Measurements from ENCODE around the gene LRP5. TPM values are rescaled to one million over a fixed set of nuclear protein-coding genes. Genes with fewer than 3 reads are reported as not detected.
A peak's percentile ranks its signal among the peaks of the same experiment; 100 is the strongest.

Gene LRP5
- total RNA-seq, 1 donor from 2014 or later: 20.2 TPM

DNA sequence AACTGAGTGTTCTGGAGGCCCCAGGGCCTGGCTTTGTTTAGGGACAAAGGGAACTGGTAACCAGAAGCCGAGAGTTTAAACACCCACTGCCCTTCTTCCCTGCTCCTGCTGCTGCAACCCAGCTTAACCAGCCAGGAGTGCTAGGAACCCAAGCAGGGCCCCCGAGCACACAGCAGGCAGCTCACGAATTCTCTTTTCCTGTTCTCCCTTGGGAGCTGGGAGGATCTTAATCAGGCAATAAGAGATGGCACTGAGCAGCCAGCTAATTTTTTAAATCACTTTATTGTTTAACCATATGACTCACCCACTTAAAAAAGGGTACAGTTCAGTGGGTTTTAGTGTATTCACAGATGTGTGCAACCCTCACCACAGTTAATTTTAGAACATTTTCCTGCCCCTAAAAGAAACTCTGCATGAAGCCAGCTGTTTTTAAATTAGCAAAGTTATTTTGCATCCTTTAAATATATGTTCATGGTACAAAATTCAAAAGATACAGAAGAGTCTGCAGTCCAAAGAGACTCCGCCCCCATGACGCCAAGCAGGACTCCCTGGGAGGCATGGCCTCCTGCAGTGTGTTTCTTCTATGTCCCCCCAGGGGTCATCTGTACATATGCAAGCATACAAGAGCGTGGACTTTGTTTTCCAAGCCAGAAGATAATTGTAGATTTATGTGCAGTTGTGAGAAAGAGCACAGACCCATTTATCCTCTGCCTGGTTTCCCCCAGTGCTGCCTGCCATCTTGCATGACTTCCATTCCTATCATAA, 129.3 kb downstream of the LRP5 start:
- peak; percentile 29 for DNase-seq (ENCODE audit: low read depth)
- no peaks in the 10 kb centered on the region for H3K9me3 ChIP-seq (ENCODE audit: insufficient read depth, low read depth, low read length)
- H3K27ac ChIP-seq (ENCODE audit: low read depth, low read length): no peak overlapping the region
- peak overlapping the region; percentile 35 for H3K4me2 ChIP-seq (ENCODE audit: low read length)
- H2AFZ ChIP-seq (ENCODE audit: low read depth, low read length): no peak overlapping the region
- no peaks in the 10 kb centered on the region for H3K27me3 Mint-ChIP-seq (ENCODE audit: low read depth, unreplicated experiment)
- FAIRE-seq: no peak
- H3K79me2 ChIP-seq (ENCODE audit: insufficient read depth, low read length): no peaks in the 10 kb centered on the region
- TF ChIP-seq, protein P1, sequence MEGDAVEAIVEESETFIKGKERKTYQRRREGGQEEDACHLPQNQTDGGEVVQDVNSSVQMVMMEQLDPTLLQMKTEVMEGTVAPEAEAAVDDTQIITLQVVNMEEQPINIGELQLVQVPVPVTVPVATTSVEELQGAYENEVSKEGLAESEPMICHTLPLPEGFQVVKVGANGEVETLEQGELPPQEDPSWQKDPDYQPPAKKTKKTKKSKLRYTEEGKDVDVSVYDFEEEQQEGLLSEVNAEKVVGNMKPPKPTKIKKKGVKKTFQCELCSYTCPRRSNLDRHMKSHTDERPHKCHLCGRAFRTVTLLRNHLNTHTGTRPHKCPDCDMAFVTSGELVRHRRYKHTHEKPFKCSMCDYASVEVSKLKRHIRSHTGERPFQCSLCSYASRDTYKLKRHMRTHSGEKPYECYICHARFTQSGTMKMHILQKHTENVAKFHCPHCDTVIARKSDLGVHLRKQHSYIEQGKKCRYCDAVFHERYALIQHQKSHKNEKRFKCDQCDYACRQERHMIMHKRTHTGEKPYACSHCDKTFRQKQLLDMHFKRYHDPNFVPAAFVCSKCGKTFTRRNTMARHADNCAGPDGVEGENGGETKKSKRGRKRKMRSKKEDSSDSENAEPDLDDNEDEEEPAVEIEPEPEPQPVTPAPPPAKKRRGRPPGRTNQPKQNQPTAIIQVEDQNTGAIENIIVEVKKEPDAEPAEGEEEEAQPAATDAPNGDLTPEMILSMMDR (IDR thresholded peaks at IDR 0.05; ENCODE audit: insufficient read depth, low read depth, low read length): no peak
- TF ChIP-seq EZH2 (IDR thresholded peaks at IDR 0.05; ENCODE audit: insufficient read depth, low read length): no peak
- H4K20me1 ChIP-seq (ENCODE audit: insufficient read depth, low read length): no peaks in the 10 kb centered on the region
- no peak overlapping the region for H3K9ac ChIP-seq (ENCODE audit: low read length)
- peaks cover 16% of the 10 kb centered on the region for H3K4me1 Mint-ChIP-seq (ENCODE audit: low read depth, unreplicated experiment)
- H3K4me3 Mint-ChIP-seq (ENCODE audit: unreplicated experiment): no peak overlapping the region
- peak overlapping the region; percentile 14 for H3K27ac Mint-ChIP-seq (ENCODE audit: unreplicated experiment)
- peaks cover 2% of the 10 kb centered on the region for H3K36me3 Mint-ChIP-seq (ENCODE audit: low read depth, unreplicated experiment)
- no peaks in the 10 kb centered on the region for H3K9me3 Mint-ChIP-seq (ENCODE audit: unreplicated experiment)
- no peak overlapping the region for H3K4me3 ChIP-seq (ENCODE audit: insufficient read depth, low read depth, low read length)
- peaks cover 3% of the 10 kb centered on the region for H3K36me3 ChIP-seq (ENCODE audit: insufficient read depth, low read length)
- peaks cover 19% of the 10 kb centered on the region for H3K4me1 ChIP-seq (ENCODE audit: insufficient read depth, low read length)
- no peaks in the 10 kb centered on the region for H3K27me3 ChIP-seq (ENCODE audit: insufficient read depth, low read length)

DNA sequence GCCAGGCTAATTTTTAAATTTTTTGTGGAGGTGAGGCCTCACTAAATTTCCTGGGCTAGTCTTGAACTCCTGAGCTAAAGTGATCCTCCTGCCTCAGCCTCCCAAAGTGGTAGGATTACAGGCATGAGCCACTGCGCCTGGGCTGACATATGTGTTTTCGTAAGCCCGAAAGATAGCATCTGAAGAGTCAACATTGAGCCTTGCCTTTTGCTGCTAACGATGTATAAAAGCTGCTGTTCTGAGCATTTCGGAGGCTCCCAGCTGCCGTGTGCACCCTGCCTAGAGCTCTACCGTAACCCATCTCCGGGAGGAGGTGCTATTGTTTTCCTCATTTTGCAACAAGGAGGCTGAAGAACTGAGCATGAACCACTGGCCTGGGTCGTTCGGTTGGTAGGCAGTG, 130.0 kb downstream of the LRP5 start:
- no peaks in the 10 kb centered on the region for H3K27me3 Mint-ChIP-seq (ENCODE audit: low read depth, unreplicated experiment)
- H3K9ac ChIP-seq (ENCODE audit: low read length): no peak overlapping the region
- no peaks in the 10 kb centered on the region for H3K9me3 ChIP-seq (ENCODE audit: insufficient read depth, low read depth, low read length)
- no peak overlapping the region for H3K27ac Mint-ChIP-seq (ENCODE audit: unreplicated experiment)
- H4K20me1 ChIP-seq (ENCODE audit: insufficient read depth, low read length): no peaks in the 10 kb centered on the region
- no peak overlapping the region for H2AFZ ChIP-seq (ENCODE audit: low read depth, low read length)
- H3K4me1 Mint-ChIP-seq (ENCODE audit: low read depth, unreplicated experiment): peaks cover 8% of the 10 kb centered on the region
- FAIRE-seq (no peak), DNase-seq (ENCODE audit: low read depth) (no peak)
- H3K36me3 ChIP-seq (ENCODE audit: insufficient read depth, low read length): peaks cover 3% of the 10 kb centered on the region
- no peaks in the 10 kb centered on the region for H3K27me3 ChIP-seq (ENCODE audit: insufficient read depth, low read length)
- TF ChIP-seq EZH2 (IDR thresholded peaks at IDR 0.05; ENCODE audit: insufficient read depth, low read length): no peak
- TF ChIP-seq, protein P1 (IDR thresholded peaks at IDR 0.05; ENCODE audit: insufficient read depth, low read depth, low read length): no peak
- H3K4me3 Mint-ChIP-seq (ENCODE audit: unreplicated experiment): no peak overlapping the region
- peaks cover 12% of the 10 kb centered on the region for H3K4me1 ChIP-seq (ENCODE audit: insufficient read depth, low read length)
- peaks cover 2% of the 10 kb centered on the region for H3K36me3 Mint-ChIP-seq (ENCODE audit: low read depth, unreplicated experiment)
- H3K79me2 ChIP-seq (ENCODE audit: insufficient read depth, low read length): no peaks in the 10 kb centered on the region
- no peaks in the 10 kb centered on the region for H3K9me3 Mint-ChIP-seq (ENCODE audit: unreplicated experiment)
- no peak overlapping the region for H3K4me2 ChIP-seq (ENCODE audit: low read length)
- no peak overlapping the region for H3K27ac ChIP-seq (ENCODE audit: low read depth, low read length)
- no peak overlapping the region for H3K4me3 ChIP-seq (ENCODE audit: insufficient read depth, low read depth, low read length)

DNA sequence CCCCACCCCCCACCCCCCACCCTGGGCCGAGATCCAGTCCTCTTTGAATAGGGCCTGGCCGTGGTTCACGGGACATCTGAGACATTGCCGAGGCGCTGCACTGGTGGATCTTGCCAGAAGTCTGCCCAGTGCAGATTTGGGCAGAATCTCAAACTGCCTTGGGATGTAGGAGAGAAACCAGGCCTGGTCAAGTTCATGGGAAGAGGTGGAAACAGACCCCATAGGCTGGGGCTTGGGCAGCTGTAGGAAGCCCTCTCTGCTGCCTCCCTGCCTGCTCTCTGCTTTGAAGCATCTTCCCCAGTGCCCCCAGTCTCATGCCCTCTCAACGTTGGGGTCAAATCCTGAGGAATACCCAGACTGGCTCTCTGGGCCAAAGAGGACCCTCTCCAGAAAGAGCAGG, 132.2 kb downstream of the LRP5 start:
- Histone ChIP-seq H3K4me3 (ENCODE audit: insufficient read depth, low read depth, low read length) (no peak overlapping the region), H3K27me3 (ENCODE audit: insufficient read depth, low read length) (no peaks in the 10 kb centered on the region), H3K27ac (ENCODE audit: low read depth, low read length) (no peak overlapping the region), H3K9ac (ENCODE audit: low read length) (no peak overlapping the region), H4K20me1 (ENCODE audit: insufficient read depth, low read length) (no peaks in the 10 kb centered on the region), H2AFZ (ENCODE audit: low read depth, low read length) (no peak overlapping the region), H3K9me3 (ENCODE audit: insufficient read depth, low read depth, low read length) (no peaks in the 10 kb centered on the region), H3K4me1 (ENCODE audit: insufficient read depth, low read length) (peaks cover 6% of the 10 kb centered on the region), H3K79me2 (ENCODE audit: insufficient read depth, low read length) (no peaks in the 10 kb centered on the region), H3K36me3 (ENCODE audit: insufficient read depth, low read length) (peaks cover 3% of the 10 kb centered on the region), H3K4me2 (ENCODE audit: low read length) (no peak overlapping the region)
- Mint-ChIP-seq H3K27ac (ENCODE audit: unreplicated experiment) (no peak overlapping the region), H3K4me3 (ENCODE audit: unreplicated experiment) (no peak overlapping the region), H3K36me3 (ENCODE audit: low read depth, unreplicated experiment) (peaks cover 2% of the 10 kb centered on the region), H3K4me1 (ENCODE audit: low read depth, unreplicated experiment) (peaks cover 7% of the 10 kb centered on the region), H3K27me3 (ENCODE audit: low read depth, unreplicated experiment) (no peaks in the 10 kb centered on the region), H3K9me3 (ENCODE audit: unreplicated experiment) (no peaks in the 10 kb centered on the region)
- no peak for TF ChIP-seq EZH2 (IDR thresholded peaks at IDR 0.05; ENCODE audit: insufficient read depth, low read length)
- TF ChIP-seq, protein P1 (IDR thresholded peaks at IDR 0.05; ENCODE audit: insufficient read depth, low read depth, low read length): no peak
- FAIRE-seq (no peak), DNase-seq (ENCODE audit: low read depth) (no peak)

Measured in astrocyte (in vitro differentiated cells and primary cell).